WTC11 (cell line): ENCODE measurements around the gene PITPNC1. TPM values are rescaled to one million over a fixed set of nuclear protein-coding genes. Genes with fewer than 3 reads are reported as not detected.

Experiments
- ATAC-seq: fragments of 200-7000 bp; cut with Tn5 transposase; 2 replicates; pipeline ENCODE4 v1.10.0; 2021; ENCODE audit warnings: mild to moderate bottlenecking, moderate library complexity
- CTCF ChIA-PET: fragments of 300-600 bp; sonication (Branson Sonifier 250); formaldehyde crosslinking; loops from one replicate; lab custom pipeline; 2021; ENCODE audit warnings: antibody characterized with exemption; lab: Charles Lee
- POLR2A ChIA-PET: fragments of 350-600 bp; sonication (Branson Sonifier 250); formaldehyde crosslinking; loops from one replicate; lab custom pipeline; 2021; ENCODE audit warnings: antibody characterized with exemption; lab: Charles Lee
- DNase-seq: peaks from one replicate; pipeline ENCODE4 v3.0.0; 2021; ENCODE audit warnings: low spot score
- H3K27ac Mint-ChIP-seq: 2 replicates; pipeline ENCODE4 v1.8.0; 2021; ENCODE audit warnings: mixed read lengths
- H3K27me3 Mint-ChIP-seq: 2 replicates; pipeline ENCODE4 v1.8.0; 2021; ENCODE audit warnings: low read depth, mild to moderate bottlenecking, moderate library complexity, mixed read lengths
- H3K36me3 Mint-ChIP-seq: 2 replicates; pipeline ENCODE4 v1.8.0; 2021; ENCODE audit warnings: mixed read lengths
- H3K4me1 Mint-ChIP-seq: 2 replicates; pipeline ENCODE4 v1.8.0; 2022; ENCODE audit warnings: mixed read lengths
- H3K4me3 Mint-ChIP-seq: 2 replicates; pipeline ENCODE4 v1.8.0; 2021; ENCODE audit warnings: mild to moderate bottlenecking, moderate library complexity, mixed read lengths
- H3K9me3 Mint-ChIP-seq: 2 replicates; pipeline ENCODE4 v1.8.0; 2021; ENCODE audit warnings: mixed read lengths
- AFF4 ChIP-seq: sonication (generic); formaldehyde crosslinking; IDR thresholded peaks from 2 replicates; pipeline ENCODE4 v1.8.1; 2023; ENCODE audit warnings: mild to moderate bottlenecking, missing genetic modification reagents, borderline replicate concordance
- ARID4B ChIP-seq: sonication (generic); formaldehyde crosslinking; IDR thresholded peaks from 2 replicates; pipeline ENCODE4 v1.8.0; 2023; ENCODE audit warnings: missing genetic modification reagents, mild to moderate bottlenecking, borderline replicate concordance
- E2F4 ChIP-seq: sonication (generic); formaldehyde crosslinking; IDR thresholded peaks from 2 replicates; pipeline ENCODE4 v1.8.1; 2022; ENCODE audit warnings: low read depth, mild to moderate bottlenecking, moderate library complexity, missing genetic modification reagents, borderline replicate concordance
- ERG ChIP-seq: fragments of 250-450 bp; sonication (Bioruptor Pico); IDR thresholded peaks from 2 replicates; pipeline ENCODE4 v1.8.0; 2021; ENCODE audit warnings: mild to moderate bottlenecking
- FOXJ3 ChIP-seq: sonication (generic); formaldehyde crosslinking; IDR thresholded peaks from 2 replicates; pipeline ENCODE4 v1.9.0; 2021; ENCODE audit warnings: missing genetic modification reagents, mild to moderate bottlenecking, borderline replicate concordance
- GTF2I ChIP-seq: fragments of 250-450 bp; sonication (Bioruptor Pico); conservative IDR thresholded peaks from 2 replicates; pipeline ENCODE4 v1.4.0; 2021; ENCODE audit warnings: mild to moderate bottlenecking
- KAT7 ChIP-seq: sonication (generic); formaldehyde crosslinking; IDR thresholded peaks from 2 replicates; pipeline ENCODE4 v1.8.1; 2023; ENCODE audit warnings: missing genetic modification reagents, mild to moderate bottlenecking, borderline replicate concordance
- NFE2L1 ChIP-seq: sonication (generic); formaldehyde crosslinking; IDR thresholded peaks from 2 replicates; pipeline ENCODE4 v1.8.1; 2023; ENCODE audit warnings: missing genetic modification reagents
- PRDM15 ChIP-seq: sonication (generic); formaldehyde crosslinking; IDR thresholded peaks from 2 replicates; pipeline ENCODE4 v1.8.0; 2022; ENCODE audit warnings: missing genetic modification reagents
- SOX15 ChIP-seq: fragments of 250-450 bp; sonication (Bioruptor Pico); IDR thresholded peaks from 2 replicates; pipeline ENCODE4 v1.9.0; 2021; ENCODE audit warnings: mild to moderate bottlenecking
- SP1 ChIP-seq: sonication (generic); formaldehyde crosslinking; conservative IDR thresholded peaks from 2 replicates; pipeline ENCODE4 v1.8.1; 2022; ENCODE audit warnings: missing genetic modification reagents
- ZNF423 ChIP-seq: fragments of 250-450 bp; sonication (Bioruptor Pico); IDR thresholded peaks from 2 replicates; pipeline ENCODE4 v2.1.2; 2022; ENCODE audit warnings: mild to moderate bottlenecking, moderate library complexity
- ZSCAN18 ChIP-seq: fragments of 250-450 bp; sonication (Bioruptor Pico); IDR thresholded peaks from 2 replicates; pipeline ENCODE4 v2.1.2; 2022; ENCODE audit warnings: mild to moderate bottlenecking, moderate library complexity
- total RNA-seq: library from RNA; stranded (reverse); gene quantifications from 3 replicates; pipeline ENCODE4 v1.2.3, GENCODE V29; 2021

PITPNC1 gene
- total RNA-seq, 1 experiment from 2014 or later = 39.8 TPM

GRCh38 chr17:67718325-67718941, 341.4 kb downstream of the PITPNC1 start (continued):
- TF ChIP-seq PRDM15 (CRISPR knock-in tag) (no peak), FOXJ3 (CRISPR knock-in tag) (no peak), E2F4 (CRISPR knock-in tag) (no peak), SOX15 (CRISPR knock-in tag) (no peak), ARID4B (CRISPR knock-in tag) (no peak), KAT7 (no peak), SP1 (CRISPR knock-in tag) (no peak)

- TF ChIP-seq ERG (CRISPR knock-in tag) (no peak), GTF2I (no peak), ZSCAN18 (no peak), NFE2L1 (no peak), AFF4 (no peak), ZNF423 (no peak)
- TF ChIP-seq, all 79 proteins: peak for 0
- ChIA-PET CTCF (no interaction called here), POLR2A (no interaction called here)
- Mint-ChIP-seq H3K4me3 (no peak overlapping the region), H3K27me3 (no peaks in the 10 kb centered on the region), H3K36me3 (peaks cover 88% of the 10 kb centered on the region), H3K4me1 (no peaks in the 10 kb centered on the region), H3K9me3 (no peaks in the 10 kb centered on the region), H3K27ac (no peak overlapping the region)
- no peak for ATAC-seq
- no peak for DNase-seq
Measured at GRCh38 chr17:67725373-67725791, 348.3 kb downstream of the PITPNC1 start.
